ENCODE results near the gene ZBTB22. TPM values are rescaled to one million over a fixed set of nuclear protein-coding genes. Genes with fewer than 3 reads are reported as not detected.

Gene ZBTB22
- total RNA-seq, 1 donor from 2014 or later = 5.7 TPM

DNA sequence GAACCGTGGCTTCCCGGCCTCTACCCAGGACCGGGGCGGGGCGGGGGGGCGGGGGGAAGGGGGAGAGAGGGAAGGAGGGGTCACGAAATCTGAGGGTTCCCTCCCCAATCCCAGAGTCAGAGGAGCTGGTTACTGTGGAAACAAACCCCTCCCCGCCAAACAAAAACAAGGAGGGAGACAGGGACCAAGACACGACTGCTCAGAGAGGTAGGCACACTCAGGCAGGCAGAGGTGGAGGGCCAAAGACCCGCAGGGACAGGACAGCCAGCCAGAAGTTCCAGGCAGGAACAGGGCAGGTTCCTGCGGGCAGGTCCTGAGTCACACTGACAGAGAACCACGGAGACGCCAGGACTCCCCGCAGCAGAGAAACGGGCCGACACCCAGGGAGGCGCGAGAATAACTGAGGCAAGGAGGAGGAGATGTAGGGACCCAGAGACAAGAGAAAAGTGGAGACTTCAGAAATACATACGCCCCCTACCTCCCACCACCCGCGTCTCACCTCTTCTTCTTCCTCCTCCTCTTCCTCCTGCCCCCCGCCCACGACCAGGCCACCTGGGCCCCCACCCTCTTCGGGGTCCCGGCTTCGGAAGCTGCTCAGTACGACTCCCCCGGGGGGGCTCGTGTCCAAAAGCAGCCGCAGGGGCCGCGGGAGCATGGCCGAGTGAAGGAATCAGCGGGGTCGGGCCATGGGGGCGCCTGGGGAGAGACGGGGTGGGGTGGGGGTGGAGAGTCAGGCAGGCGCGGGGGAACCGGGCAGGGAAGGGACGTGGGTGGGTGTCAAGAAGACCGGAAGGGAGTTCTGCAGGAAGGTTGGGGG lies 19.4 kb downstream of the ZBTB22 start:
- Histone ChIP-seq H3K36me3 (no peaks in the 10 kb centered on the region), H3K79me2 (ENCODE audit: low read depth) (peaks cover 37% of the 10 kb centered on the region), H3K4me1 (peaks cover 5% of the 10 kb centered on the region), H3K27me3 (no peaks in the 10 kb centered on the region), H3K9me3 (ENCODE audit: low read depth) (no peaks in the 10 kb centered on the region), H2AFZ (replicated peaks) (peak overlapping the region; percentile 75), H3K9ac (peak overlapping the region; percentile 45), H4K20me1 (ENCODE audit: low read depth) (peaks cover 22% of the 10 kb centered on the region), H3F3A (ENCODE audit: low read depth) (peaks cover 33% of the 10 kb centered on the region), H3K27ac (no peak overlapping the region), H3K4me3 (peak overlapping the region; percentile 90), H3K4me2 (peak overlapping the region; percentile 86)
- H3K9me3 Mint-ChIP-seq = no peaks in the 10 kb centered on the region
- peaks cover 29% of the 10 kb centered on the region for H3K4me1 Mint-ChIP-seq
- peak; percentile 86 for DNase-seq (ENCODE audit: low spot score)
- H3K4me3 Mint-ChIP-seq = peak overlapping the region; percentile 99
- no peak for TF ChIP-seq EZH2 (IDR thresholded peaks at IDR 0.05)
- TF ChIP-seq, protein P1, sequence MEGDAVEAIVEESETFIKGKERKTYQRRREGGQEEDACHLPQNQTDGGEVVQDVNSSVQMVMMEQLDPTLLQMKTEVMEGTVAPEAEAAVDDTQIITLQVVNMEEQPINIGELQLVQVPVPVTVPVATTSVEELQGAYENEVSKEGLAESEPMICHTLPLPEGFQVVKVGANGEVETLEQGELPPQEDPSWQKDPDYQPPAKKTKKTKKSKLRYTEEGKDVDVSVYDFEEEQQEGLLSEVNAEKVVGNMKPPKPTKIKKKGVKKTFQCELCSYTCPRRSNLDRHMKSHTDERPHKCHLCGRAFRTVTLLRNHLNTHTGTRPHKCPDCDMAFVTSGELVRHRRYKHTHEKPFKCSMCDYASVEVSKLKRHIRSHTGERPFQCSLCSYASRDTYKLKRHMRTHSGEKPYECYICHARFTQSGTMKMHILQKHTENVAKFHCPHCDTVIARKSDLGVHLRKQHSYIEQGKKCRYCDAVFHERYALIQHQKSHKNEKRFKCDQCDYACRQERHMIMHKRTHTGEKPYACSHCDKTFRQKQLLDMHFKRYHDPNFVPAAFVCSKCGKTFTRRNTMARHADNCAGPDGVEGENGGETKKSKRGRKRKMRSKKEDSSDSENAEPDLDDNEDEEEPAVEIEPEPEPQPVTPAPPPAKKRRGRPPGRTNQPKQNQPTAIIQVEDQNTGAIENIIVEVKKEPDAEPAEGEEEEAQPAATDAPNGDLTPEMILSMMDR (IDR thresholded peaks at IDR 0.05) = peak; percentile 34
- no peak for TF ChIP-seq EZH2phosphoT487 (IDR thresholded peaks at IDR 0.05)
- peaks cover 5% of the 10 kb centered on the region for H3K36me3 Mint-ChIP-seq
- peaks cover 5% of the 10 kb centered on the region for H3K27me3 Mint-ChIP-seq (ENCODE audit: insufficient read depth, low read depth)
- H3K27ac Mint-ChIP-seq = peak overlapping the region; percentile 99

DNA sequence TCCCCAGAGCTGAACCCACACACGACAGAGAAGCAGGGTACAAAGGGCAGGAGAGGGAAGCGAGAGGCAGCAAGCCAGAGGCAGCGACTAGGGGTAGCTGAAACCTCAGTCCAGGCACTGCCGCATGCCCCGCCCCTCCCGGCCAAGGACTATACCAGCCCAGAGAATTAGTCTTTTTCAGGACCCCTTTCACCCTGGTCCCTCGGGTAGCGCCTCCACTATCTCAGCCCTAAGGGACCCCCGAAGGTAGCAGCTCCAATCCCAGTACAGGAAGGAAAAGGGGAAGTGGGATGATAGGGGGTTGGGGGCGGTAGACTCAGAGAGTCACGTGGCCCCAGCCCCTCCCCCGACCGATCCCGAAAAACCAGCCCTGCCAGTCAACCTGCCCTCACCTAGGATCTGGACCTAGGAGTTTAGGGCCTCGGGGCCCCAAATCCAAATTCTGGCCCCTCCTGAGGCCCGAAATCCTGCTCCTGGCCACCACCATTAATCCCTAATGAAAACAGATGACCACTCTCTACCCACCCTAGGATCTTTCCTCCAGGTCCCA lies 20.1 kb downstream of the ZBTB22 start:
- Histone ChIP-seq H3K79me2 (ENCODE audit: low read depth) (peaks cover 30% of the 10 kb centered on the region), H3K4me3 (peak overlapping the region; percentile 90), H3K27ac (no peak overlapping the region), H3K36me3 (no peaks in the 10 kb centered on the region), H3K4me2 (peak overlapping the region; percentile 86), H3K9me3 (ENCODE audit: low read depth) (no peaks in the 10 kb centered on the region), H4K20me1 (ENCODE audit: low read depth) (peaks cover 20% of the 10 kb centered on the region), H3K27me3 (no peaks in the 10 kb centered on the region), H2AFZ (replicated peaks) (peak overlapping the region; percentile 75), H3K9ac (no peak overlapping the region), H3K4me1 (peaks cover 5% of the 10 kb centered on the region), H3F3A (ENCODE audit: low read depth) (peaks cover 33% of the 10 kb centered on the region)
- Mint-ChIP-seq H3K27me3 (ENCODE audit: insufficient read depth, low read depth) (peaks cover 5% of the 10 kb centered on the region), H3K27ac (peak overlapping the region; percentile 69), H3K9me3 (no peaks in the 10 kb centered on the region), H3K4me3 (peak overlapping the region; percentile 99), H3K36me3 (peaks cover 5% of the 10 kb centered on the region), H3K4me1 (peaks cover 29% of the 10 kb centered on the region)
- DNase-seq (ENCODE audit: low spot score) = peak; percentile 78
- TF ChIP-seq EZH2phosphoT487 (IDR thresholded peaks at IDR 0.05) (no peak), EZH2 (IDR thresholded peaks at IDR 0.05) (no peak)
- TF ChIP-seq, protein P1 (IDR thresholded peaks at IDR 0.05) = no peak

DNA sequence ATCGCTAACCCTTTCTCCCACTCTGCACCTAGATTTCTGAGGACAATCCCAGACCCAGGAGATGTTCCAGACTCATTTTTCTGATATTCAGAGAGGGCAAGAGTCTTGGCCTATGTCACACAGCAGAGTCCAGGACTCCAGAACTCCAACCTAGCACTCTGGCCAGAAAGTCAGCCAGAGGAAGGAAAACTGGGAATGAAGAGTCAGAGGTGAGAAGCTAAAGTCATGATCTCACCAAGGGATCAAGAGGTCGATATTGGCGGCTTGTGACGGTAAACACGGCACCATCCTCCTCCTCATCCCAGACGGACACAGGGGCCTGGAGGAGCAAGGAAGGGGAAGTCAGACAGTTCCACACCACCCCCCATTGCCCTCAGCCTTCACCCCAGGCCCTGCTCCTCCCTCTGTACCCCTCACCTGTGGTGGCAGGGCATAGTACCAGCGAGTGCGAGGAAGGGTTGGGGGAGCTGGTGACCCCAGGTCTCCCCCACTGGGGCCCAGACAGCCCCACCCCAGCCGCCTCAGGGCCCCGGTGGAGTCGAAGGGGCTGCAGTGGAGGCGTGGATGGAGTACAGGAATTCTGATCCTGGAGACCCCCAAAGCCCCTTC lies 20.6 kb downstream of the ZBTB22 start:
- peaks cover 20% of the 10 kb centered on the region for H4K20me1 ChIP-seq (ENCODE audit: low read depth)
- peaks cover 5% of the 10 kb centered on the region for H3K4me1 ChIP-seq
- no peak overlapping the region for H3K9ac ChIP-seq
- DNase-seq (ENCODE audit: low spot score) = no peak
- Mint-ChIP-seq H3K4me3 (peak overlapping the region; percentile 99), H3K27ac (peak overlapping the region; percentile 21), H3K9me3 (no peaks in the 10 kb centered on the region), H3K27me3 (ENCODE audit: insufficient read depth, low read depth) (peaks cover 5% of the 10 kb centered on the region), H3K4me1 (peaks cover 29% of the 10 kb centered on the region), H3K36me3 (peaks cover 5% of the 10 kb centered on the region)
- no peaks in the 10 kb centered on the region for H3K9me3 ChIP-seq (ENCODE audit: low read depth)
- H3K4me3 ChIP-seq = peak overlapping the region; percentile 90
- no peaks in the 10 kb centered on the region for H3K36me3 ChIP-seq
- H3F3A ChIP-seq (ENCODE audit: low read depth) = peaks cover 33% of the 10 kb centered on the region
- H3K27ac ChIP-seq = no peak overlapping the region
- peaks cover 24% of the 10 kb centered on the region for H3K79me2 ChIP-seq (ENCODE audit: low read depth)
- H3K27me3 ChIP-seq = no peaks in the 10 kb centered on the region
- peak overlapping the region; percentile 75 for H2AFZ ChIP-seq (replicated peaks)
- TF ChIP-seq EZH2 (IDR thresholded peaks at IDR 0.05) (no peak), EZH2phosphoT487 (IDR thresholded peaks at IDR 0.05) (no peak)
- TF ChIP-seq, protein P1 (IDR thresholded peaks at IDR 0.05) = no peak
- peak overlapping the region; percentile 86 for H3K4me2 ChIP-seq

Data from neural progenitor cell (in vitro differentiated cells).